SK-N-SH (cell line): ENCODE measurements around the gene CCDC18.

Experiments used
- CTCF ChIP-seq: fragments of 200-600 bp; sonication (generic); IDR thresholded peaks from 2 replicates; pipeline ENCODE4 v1.6.1; 2017; ENCODE audit warnings: antibody characterized with exemption, mild to moderate bottlenecking, moderate library complexity
- FOXJ3 ChIP-seq: sonication (generic); formaldehyde crosslinking; IDR thresholded peaks from 2 replicates; pipeline ENCODE4 v1.5.1; 2020; ENCODE audit warnings: mild to moderate bottlenecking, missing genetic modification reagents
- MAX ChIP-seq: IDR thresholded peaks from 2 replicates; pipeline ENCODE4 v1.4.0; 2012; ENCODE audit warnings: low read depth
- MXI1 ChIP-seq: IDR thresholded peaks from 2 replicates; pipeline ENCODE4 v1.6.1; 2012; ENCODE audit warnings: mild to moderate bottlenecking, low read depth, low read length, improper control_type of control experiment
- NFIC ChIP-seq: IDR thresholded peaks from 2 replicates; pipeline ENCODE4 v1.4.0; 2012; ENCODE audit warnings: borderline replicate concordance
- POLR2AphosphoS5 ChIP-seq: IDR thresholded peaks from 2 replicates; pipeline ENCODE4 v1.6.1; 2012; ENCODE audit warnings: low read depth, low read length
- REST ChIP-seq: IDR thresholded peaks from 2 replicates; pipeline ENCODE4 v1.6.1; 2012; ENCODE audit warnings: mild to moderate bottlenecking, low read depth, low read length, moderate library complexity
- SMC3 ChIP-seq: IDR thresholded peaks from 2 replicates; pipeline ENCODE4 v1.6.1; 2012; ENCODE audit warnings: low read depth, low read length, improper control_type of control experiment
- TCF12 ChIP-seq: IDR thresholded peaks from 2 replicates; pipeline ENCODE4 v1.4.0; 2012
- TEAD4 ChIP-seq: IDR thresholded peaks from 2 replicates; pipeline ENCODE4 v1.4.0; 2012; ENCODE audit warnings: mild to moderate bottlenecking, borderline replicate concordance; ENCODE audit not compliant: insufficient read depth

GRCh38 chr1:93237021-93237420 lies 56.5 kb downstream of the CCDC18 start:
- TF ChIP-seq MAX (no peak), CTCF (no peak), POLR2AphosphoS5 (no peak), NFIC (no peak), REST (no peak), SMC3 (no peak), TCF12 (no peak), FOXJ3 (CRISPR knock-in tag) (no peak), MXI1 (no peak), TEAD4 (no peak)
